Gastroesophageal sphincter (tissue), 4 donors: ENCODE results near the gene PDE4B. TPM values are rescaled to one million over a fixed set of nuclear protein-coding genes. Genes with fewer than 3 reads are reported as not detected.

ENCODE experiments used
- ATAC-seq: fragments of 150-250 bp; one replicate; pipeline ENCODE4 v1.9.1; 2016; ENCODE audit warnings: mild to moderate bottlenecking, moderate library complexity
- H3K27ac ChIP-seq, 4 donors: fragments of 200-600 bp; sonication (generic) in 3 of 4; 1 replicate in 3 of 4; 2 replicates in 1 of 4; pipeline ENCODE4 v1.5.1; 2016 to 2019
- H3K27me3 ChIP-seq: fragments of 200-600 bp; sonication (generic); one replicate; pipeline ENCODE4 v1.5.1; 2019
- H3K36me3 ChIP-seq, 2 donors: fragments of 200-600 bp; sonication (generic); one replicate each; pipeline ENCODE4 v1.5.1; 2019; ENCODE audit warnings: control low read depth in 1 of 2
- H3K4me1 ChIP-seq, 3 donors: fragments of 200-600 bp; sonication (generic); 1 replicate in 2 of 3; 2 replicates in 1 of 3; pipeline ENCODE4 v1.5.1; 2016 to 2019; ENCODE audit warnings: control low read depth in 2 of 3
- H3K4me3 ChIP-seq, 2 donors: fragments of 200-600 bp; sonication (generic); one replicate each; pipeline ENCODE4 v1.5.1; 2019; ENCODE audit warnings: mild to moderate bottlenecking in 1 of 2, moderate library complexity in 1 of 2
- H3K9me3 ChIP-seq, 3 donors: fragments of 200-600 bp; sonication (generic); one replicate each; pipeline ENCODE4 v1.5.1; 2017 to 2019; ENCODE audit warnings: control low read depth in 2 of 3
- CTCF ChIP-seq, 4 experiments: fragments of 200-600 bp in 2 of 4; fragments of 450-650 bp in 2 of 4; sonication (generic) in 1 of 4; IDR thresholded peaks; one replicate each; pipeline ENCODE4 v1.5.1; 2017 to 2019; ENCODE audit warnings: antibody characterized with exemption in 4 of 4, mild to moderate bottlenecking in 2 of 4, moderate library complexity in 2 of 4
- EP300 ChIP-seq: sonication (generic); formaldehyde crosslinking; IDR thresholded peaks from one replicate; pipeline ENCODE4 v1.6.1; 2017; ENCODE audit warnings: antibody characterized with exemption, mild to moderate bottlenecking
- POLR2A ChIP-seq, 2 donors: fragments of 450-650 bp; IDR thresholded peaks; one replicate each; pipeline ENCODE4 v1.6.1; 2017; ENCODE audit warnings: antibody characterized with exemption in 2 of 2, mild to moderate bottlenecking in 2 of 2, moderate library complexity in 1 of 2
- POLR2AphosphoS5 ChIP-seq: sonication (generic); formaldehyde crosslinking; IDR thresholded peaks from one replicate; pipeline ENCODE4 v1.6.1; 2017; ENCODE audit warnings: antibody characterized with exemption
- WGBS, 2 donors: methylation state at CpG; one replicate each; pipeline ENCODE4 v1.1.5; 2018; ENCODE audit warnings: low coverage in 1 of 2; 5-methylcytosine and 5-hydroxymethylcytosine counted together
- total RNA-seq, 4 donors: library from RNA; depleted of rRNA; stranded (reverse); fragments of >200 nt; gene quantifications; one replicate each; pipeline ENCODE4 v1.1.0, GENCODE V29; 2016

PDE4B gene
- total RNA-seq, 4 donors from 2014 or later: 5.9 to 16.2 (median 8.8) TPM

GRCh38 chr1:65924471-65924870 is 131.8 kb downstream of the PDE4B start:
- TF ChIP-seq POLR2A (IDR thresholded peaks at IDR 0.05): no peak
- TF ChIP-seq CTCF (IDR thresholded peaks at IDR 0.05): no peak
- no peak for TF ChIP-seq POLR2AphosphoS5
- TF ChIP-seq EP300: no peak
- ATAC-seq: no peak

GRCh38 chr1:65938506-65938905 is 145.8 kb downstream of the PDE4B start:
- no peaks in the 10 kb centered on the region for H3K27me3 ChIP-seq
- H3K36me3 ChIP-seq: no peaks in the 10 kb centered on the region
- H3K9me3 ChIP-seq: no peaks in the 10 kb centered on the region
- no peak overlapping the region for H3K4me3 ChIP-seq
- no peak for ATAC-seq
- no peaks in the 10 kb centered on the region for H3K4me1 ChIP-seq
- no peak for TF ChIP-seq CTCF (IDR thresholded peaks at IDR 0.05)
- no peak for TF ChIP-seq EP300
- no peak for TF ChIP-seq POLR2A (IDR thresholded peaks at IDR 0.05)
- no peak for TF ChIP-seq POLR2AphosphoS5
- H3K27ac ChIP-seq: no peak overlapping the region

More at GRCh38 chr1:65924471-65924870, 131.8 kb downstream of the PDE4B start:
- no peaks in the 10 kb centered on the region for H3K27me3 ChIP-seq
- no peak overlapping the region for H3K4me3 ChIP-seq
- H3K27ac ChIP-seq: no peak overlapping the region
- H3K4me1 ChIP-seq: no peaks in the 10 kb centered on the region
- H3K36me3 ChIP-seq: no peaks in the 10 kb centered on the region
- H3K9me3 ChIP-seq: no peaks in the 10 kb centered on the region

- Histone ChIP-seq H3K27me3 (no peaks in the 10 kb centered on the region), H3K9me3 (no peaks in the 10 kb centered on the region), H3K4me1 (no peaks in the 10 kb centered on the region), H3K4me3 (no peak overlapping the region), H3K27ac (no peak overlapping the region), H3K36me3 (no peaks in the 10 kb centered on the region)
- no peak for TF ChIP-seq EP300
- TF ChIP-seq POLR2AphosphoS5: no peak
- TF ChIP-seq POLR2A (IDR thresholded peaks at IDR 0.05): no peak
- no peak for TF ChIP-seq CTCF (IDR thresholded peaks at IDR 0.05)
- no peak for ATAC-seq
Observed at GRCh38 chr1:65939191-65939590, 146.5 kb downstream of the PDE4B start.

- no peak overlapping the region for H3K27ac ChIP-seq
- 61 to 68% methylated on average over 2 of the region's 2 CpGs for WGBS, 2 donors
- H3K9me3 ChIP-seq: no peaks in the 10 kb centered on the region
- TF ChIP-seq POLR2AphosphoS5 (no peak), EP300 (no peak), CTCF (IDR thresholded peaks at IDR 0.05) (no peak), POLR2A (IDR thresholded peaks at IDR 0.05) (no peak)
- no peaks in the 10 kb centered on the region for H3K27me3 ChIP-seq
- no peaks in the 10 kb centered on the region for H3K4me1 ChIP-seq
- no peaks in the 10 kb centered on the region for H3K36me3 ChIP-seq
- ATAC-seq: no peak
- H3K4me3 ChIP-seq: no peak overlapping the region
Observed at GRCh38 chr1:65939636-65940035, 146.9 kb downstream of the PDE4B start.

GRCh38 chr1:65940126-65940525 is 147.4 kb downstream of the PDE4B start:
- H3K4me3 ChIP-seq: no peak overlapping the region
- H3K36me3 ChIP-seq: no peaks in the 10 kb centered on the region
- TF ChIP-seq POLR2AphosphoS5 (no peak), EP300 (no peak), POLR2A (IDR thresholded peaks at IDR 0.05) (no peak), CTCF (IDR thresholded peaks at IDR 0.05) (no peak)
- H3K9me3 ChIP-seq: no peaks in the 10 kb centered on the region
- H3K27me3 ChIP-seq: no peaks in the 10 kb centered on the region
- 62 to 72% methylated on average over 4 of the region's 4 CpGs for WGBS, 2 donors
- H3K4me1 ChIP-seq: no peaks in the 10 kb centered on the region
- ATAC-seq: no peak
- no peak overlapping the region for H3K27ac ChIP-seq
